HG03064 (cell line): ENCODE data around the gene P2RX4.
"Not testable (repeated sequence)": the region's sequence is repeated elsewhere in the genome, so short reads cannot be mapped to it uniquely, and the experiment has no call there.

Experiments
- ATAC-seq: cut with Tn5 transposase; IDR thresholded peaks from one replicate; pipeline ENCODE4 v1.9.1; 2021; ENCODE audit warnings: low read depth; ENCODE audit not compliant: unreplicated experiment

P2RX4 gene

GRCh38 chr12:121239351-121240061 lies 29.6 kb downstream of the P2RX4 start:
- ATAC-seq = no peak

GRCh38 chr12:121240062-121240420 lies 30.1 kb downstream of the P2RX4 start:
- no peak for ATAC-seq

GRCh38 chr12:121240484-121241101 lies 30.7 kb downstream of the P2RX4 start:
- no peak for ATAC-seq

GRCh38 chr12:121241156-121241970 lies 31.4 kb downstream of the P2RX4 start:
- no peak for ATAC-seq

GRCh38 chr12:121245031-121245430 lies 35.1 kb downstream of the P2RX4 start:
- no peak for ATAC-seq

- ATAC-seq = no peak
These were observed 36.0 kb downstream of the P2RX4 start for GRCh38 chr12:121245951-121246350.

GRCh38 chr12:121246893-121247557 lies 37.1 kb downstream of the P2RX4 start:
- no peak for ATAC-seq

GRCh38 chr12:121248622-121249021 lies 38.7 kb downstream of the P2RX4 start:
- ATAC-seq = no peak

GRCh38 chr12:121250359-121250758 lies 40.4 kb downstream of the P2RX4 start:
- no peak for ATAC-seq

GRCh38 chr12:121251838-121252237 lies 41.9 kb downstream of the P2RX4 start:
- ATAC-seq = no peak

GRCh38 chr12:121252712-121253345 lies 42.9 kb downstream of the P2RX4 start:
- ATAC-seq = no peak

GRCh38 chr12:121253638-121254335 lies 43.9 kb downstream of the P2RX4 start:
- ATAC-seq = no peak

- ATAC-seq = no peak
These were observed 45.5 kb downstream of the P2RX4 start for GRCh38 chr12:121255433-121255832.

- ATAC-seq = not testable (repeated sequence)
These were observed 47.9 kb downstream of the P2RX4 start for GRCh38 chr12:121257704-121258449.

GRCh38 chr12:121259074-121259473 lies 49.1 kb downstream of the P2RX4 start:
- ATAC-seq = no peak

- ATAC-seq = no peak
These were observed 50.2 kb downstream of the P2RX4 start for GRCh38 chr12:121260091-121260490.

GRCh38 chr12:121261398-121261797 lies 51.5 kb downstream of the P2RX4 start:
- no peak for ATAC-seq

- no peak for ATAC-seq
These were observed 53.4 kb downstream of the P2RX4 start for GRCh38 chr12:121263206-121263935.

GRCh38 chr12:121264135-121264534 lies 54.2 kb downstream of the P2RX4 start:
- ATAC-seq = no peak
